NCI-H1092 (cell line): ENCODE data around the gene PRKAR1A.

Source experiments
- DNase-seq: peaks from one replicate; lab custom pipeline; 2025; lab: John Stamatoyannopoulos, UW

PRKAR1A gene

DNA sequence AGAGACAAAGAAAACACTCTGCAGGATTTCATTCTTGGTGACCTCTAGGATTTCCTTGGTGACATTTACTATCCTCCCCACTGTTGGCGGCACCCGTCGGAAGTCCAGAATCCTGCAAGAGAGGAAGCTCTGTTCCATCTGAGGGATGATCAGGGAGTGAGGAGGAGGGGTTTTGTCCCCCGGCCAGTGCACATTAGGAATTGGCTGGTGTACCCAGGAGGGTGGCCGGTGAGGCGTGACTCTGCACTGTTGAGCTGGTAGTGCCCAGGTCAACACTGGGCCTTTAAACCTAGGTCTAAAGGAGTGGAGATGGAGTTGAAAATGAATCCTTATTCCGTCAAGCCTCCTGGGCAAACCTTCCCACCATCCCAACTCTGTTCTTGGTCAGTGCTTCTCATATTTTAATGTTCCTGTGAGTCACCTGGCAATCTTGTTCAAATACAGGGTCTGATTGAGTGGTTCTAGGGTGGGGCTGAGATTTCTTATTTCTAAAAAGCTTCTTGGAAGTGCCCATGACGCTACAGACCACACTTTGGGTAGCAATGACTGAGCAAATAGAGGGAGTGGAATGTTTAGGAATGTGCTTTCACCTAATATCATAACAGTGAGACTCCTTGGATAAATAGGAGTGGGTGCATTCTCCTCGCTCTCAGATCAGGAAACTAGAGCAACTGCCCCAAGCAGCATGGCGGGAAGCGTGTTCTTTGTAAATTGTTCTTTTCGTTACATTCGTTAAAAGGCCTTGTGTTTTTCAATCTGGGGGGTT lies 30.7 kb downstream of the PRKAR1A start:
- no peak for DNase-seq

DNA sequence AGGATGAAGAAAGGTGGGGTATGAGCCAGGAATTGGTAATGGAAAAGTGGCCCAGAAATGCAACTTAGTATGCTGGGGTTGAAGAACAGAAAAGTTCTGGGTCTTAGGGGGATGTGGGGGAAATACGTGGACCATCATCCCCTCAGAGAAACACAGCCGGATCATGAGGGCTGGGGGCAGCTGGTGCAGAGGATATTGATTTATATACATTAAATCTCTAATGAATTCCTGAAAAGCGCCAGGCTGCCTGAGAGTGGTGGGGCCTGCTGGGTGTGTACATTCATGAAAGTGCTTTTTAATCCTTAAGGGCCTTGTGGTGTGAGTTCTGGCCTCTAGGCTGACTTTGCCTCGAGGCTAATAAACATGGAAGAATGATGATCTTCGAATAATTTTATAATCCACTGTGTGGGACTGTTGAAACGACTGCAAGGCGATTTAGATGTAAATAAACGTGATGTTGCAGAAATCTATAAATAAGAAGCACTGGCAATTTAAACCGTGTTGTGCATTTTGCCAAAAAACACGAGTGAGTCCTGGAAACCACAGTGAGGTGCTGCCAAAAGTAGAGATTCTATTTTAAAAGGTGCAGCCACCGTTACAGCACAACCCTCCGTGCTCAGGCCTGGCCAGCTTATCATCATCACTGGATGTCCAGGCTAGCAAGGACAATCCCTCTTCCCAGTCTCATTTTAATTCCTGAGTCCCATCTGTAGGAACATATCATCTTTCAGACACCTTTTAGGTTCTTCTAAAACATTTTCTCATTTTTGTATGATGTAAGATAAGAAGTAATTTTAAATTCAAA lies 32.1 kb downstream of the PRKAR1A start:
- no peak for DNase-seq

DNA sequence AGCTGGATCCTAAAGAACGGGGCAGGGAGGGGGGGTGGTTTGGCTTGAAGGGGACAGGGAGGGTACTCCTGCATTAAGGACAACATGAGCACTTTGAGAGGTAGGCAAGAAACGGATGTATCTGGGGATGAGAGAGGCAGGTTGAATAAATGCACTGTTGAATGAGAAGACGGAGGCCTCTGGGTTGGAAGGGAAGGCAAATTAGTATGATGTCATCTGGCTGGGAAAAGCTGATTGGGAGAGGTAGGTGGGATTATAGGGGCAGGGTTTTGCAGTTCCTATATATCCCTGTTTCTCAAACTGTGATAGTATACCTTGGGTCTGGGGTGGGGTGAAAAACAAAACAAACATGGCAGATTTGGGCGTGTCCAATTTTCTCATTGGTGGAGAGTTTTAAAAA lies 44.3 kb downstream of the PRKAR1A start:
- DNase-seq = no peak

DNA sequence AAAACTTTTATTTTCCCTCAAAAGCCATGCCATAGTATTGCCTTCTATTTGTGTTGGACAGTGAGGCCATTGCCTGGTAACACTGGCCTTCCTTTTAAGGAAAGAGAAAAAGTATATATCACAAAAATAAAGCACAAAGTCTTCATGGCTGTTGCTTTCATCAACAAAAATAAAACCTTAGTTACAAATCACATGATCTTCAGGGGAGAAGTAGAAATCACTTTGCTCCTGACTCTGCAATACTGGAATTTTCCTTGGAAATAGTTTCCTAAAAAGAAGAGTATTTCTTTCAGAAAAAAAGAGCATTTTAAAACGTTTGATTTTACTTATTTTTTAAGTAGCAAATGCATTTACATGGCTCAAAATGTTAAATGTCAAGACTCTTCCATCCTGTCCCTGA lies 47.1 kb downstream of the PRKAR1A start:
- DNase-seq = no peak

DNA sequence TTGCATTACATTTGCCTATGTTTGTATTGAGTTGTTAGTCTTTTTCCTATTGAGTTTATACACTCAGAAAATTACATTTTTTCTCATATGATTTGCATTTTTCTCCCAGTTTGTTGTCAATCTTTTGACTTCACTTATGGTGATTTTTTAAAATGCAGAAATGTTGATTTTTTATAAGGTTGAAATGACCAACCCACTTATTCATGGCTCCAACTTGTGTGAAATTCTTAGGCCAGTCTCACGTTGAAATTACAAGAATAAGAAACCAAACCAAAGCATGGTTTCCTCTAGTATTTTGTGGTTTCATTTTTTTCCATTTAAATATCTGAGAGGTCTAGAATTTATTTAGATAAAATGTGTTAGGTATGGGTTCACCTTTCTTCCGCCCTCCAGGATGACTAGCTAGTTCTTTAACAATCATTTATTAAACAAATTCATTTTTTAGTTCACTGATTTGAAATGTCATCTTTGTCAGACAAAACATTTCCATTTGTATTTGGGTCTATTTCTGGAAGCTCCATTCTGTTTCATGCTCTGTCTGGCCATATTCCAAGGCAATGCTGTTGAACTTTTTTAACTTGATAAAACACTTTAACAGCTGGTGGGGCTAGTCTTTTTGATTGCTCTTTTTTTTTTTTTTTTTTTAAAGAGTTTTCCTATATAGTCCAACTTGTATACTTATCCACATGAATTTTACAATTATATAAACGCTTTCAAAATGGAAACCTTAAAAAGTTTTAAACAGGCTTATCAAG lies 48.9 kb downstream of the PRKAR1A start:
- DNase-seq = no peak

DNA sequence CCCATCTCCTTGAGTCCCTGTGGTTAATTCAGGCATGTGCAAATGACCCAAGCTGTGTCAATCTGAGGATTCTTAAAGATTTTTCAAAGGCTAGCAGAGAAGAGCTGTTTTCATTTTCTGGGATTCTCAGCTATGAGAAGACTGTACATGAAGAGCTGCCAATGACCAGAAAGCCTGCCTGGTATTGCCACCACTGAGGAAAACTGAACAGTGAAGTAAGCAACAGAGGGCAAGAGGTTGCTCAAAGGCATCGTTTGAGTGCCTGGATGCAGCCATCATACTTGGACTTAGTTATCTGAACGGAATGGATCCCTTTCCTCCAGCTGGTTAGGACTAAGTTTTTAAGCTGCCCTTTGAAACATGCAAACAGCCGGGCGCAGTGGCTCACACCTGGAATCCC lies 50.5 kb downstream of the PRKAR1A start:
- DNase-seq = no peak

DNA sequence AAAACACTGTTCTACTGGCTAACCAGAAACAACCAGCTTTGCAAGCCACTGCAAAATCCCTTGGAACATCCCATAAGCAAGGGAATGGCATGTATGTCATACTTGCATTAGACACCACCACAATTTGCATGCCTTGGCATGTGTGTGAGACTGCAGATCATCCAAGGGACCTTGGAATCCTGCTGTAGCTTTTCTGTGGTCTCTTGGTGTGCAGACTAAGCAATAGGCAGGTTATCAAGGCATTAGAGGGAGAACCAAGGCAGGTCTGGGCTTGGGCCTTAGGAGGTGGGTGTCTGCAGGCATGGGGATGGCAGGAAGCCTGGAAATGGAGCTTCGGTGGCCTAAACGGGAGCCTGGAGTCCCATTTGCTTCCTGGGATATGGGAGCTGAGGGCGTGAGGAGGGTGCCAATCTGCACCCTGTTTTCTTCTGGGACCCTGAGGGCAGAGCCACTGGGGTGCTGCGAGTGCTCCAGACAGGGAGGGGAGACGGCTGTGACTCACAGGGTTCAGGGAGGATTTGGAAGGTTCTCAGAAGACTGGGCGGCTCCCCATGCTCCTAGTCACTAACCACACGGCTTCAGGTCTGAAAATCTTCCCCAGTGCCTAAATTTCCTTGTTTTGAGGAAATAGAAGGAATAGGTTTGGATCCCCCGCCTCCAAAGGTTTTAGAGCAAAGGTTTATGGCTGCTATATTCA lies 52.3 kb downstream of the PRKAR1A start:
- DNase-seq = no peak

DNA sequence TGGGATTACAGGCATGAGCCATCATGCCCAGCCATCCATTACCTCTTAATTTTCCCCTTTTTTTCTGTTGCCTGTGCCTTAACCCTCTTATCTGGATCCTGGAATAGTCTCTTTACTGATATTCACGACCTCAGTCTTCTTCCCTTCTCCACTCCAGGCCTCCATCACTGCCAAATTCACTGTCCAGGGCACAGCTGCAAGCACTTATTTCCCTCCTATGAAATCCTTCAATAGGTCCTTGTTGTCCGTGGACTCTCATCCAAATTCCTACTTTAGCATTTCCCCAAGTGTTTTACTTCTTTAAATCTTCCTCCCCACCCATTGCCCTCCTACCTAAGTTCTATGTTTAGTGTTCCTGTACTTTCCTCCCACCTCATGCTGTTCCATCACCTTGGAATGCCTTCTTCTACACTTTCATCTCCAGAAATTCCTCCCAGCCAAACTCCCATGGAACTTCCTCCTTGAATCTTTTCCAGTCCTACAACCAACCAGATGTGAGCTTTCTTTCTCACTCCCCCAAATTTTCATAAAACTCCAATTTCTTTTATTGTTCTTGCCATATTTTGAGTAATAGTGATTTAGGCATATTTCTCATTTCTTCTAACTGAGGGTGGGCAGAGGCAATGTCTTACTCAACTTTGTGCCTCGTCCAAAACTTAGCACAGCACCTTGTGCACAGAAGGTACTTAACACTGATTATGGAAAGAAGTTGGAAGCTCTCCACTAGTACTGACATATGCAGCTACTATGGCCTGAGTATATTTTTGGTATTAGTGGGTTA lies 53.6 kb downstream of the PRKAR1A start:
- DNase-seq = no peak

DNA sequence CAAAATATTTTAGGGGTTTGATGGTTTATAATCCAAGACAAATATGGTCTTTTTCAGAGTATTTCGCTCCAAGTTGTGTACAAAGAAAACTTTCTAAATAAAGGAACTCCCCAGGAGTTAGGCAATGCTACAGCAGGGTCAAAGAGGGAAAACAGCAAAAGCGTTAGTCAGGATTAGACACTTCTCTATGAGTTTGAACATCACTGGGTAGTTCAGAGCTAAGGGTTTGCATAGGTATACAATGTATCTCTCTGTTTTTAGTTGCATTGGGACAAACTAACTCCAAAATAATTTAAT lies 54.2 kb downstream of the PRKAR1A start:
- DNase-seq = no peak

DNA sequence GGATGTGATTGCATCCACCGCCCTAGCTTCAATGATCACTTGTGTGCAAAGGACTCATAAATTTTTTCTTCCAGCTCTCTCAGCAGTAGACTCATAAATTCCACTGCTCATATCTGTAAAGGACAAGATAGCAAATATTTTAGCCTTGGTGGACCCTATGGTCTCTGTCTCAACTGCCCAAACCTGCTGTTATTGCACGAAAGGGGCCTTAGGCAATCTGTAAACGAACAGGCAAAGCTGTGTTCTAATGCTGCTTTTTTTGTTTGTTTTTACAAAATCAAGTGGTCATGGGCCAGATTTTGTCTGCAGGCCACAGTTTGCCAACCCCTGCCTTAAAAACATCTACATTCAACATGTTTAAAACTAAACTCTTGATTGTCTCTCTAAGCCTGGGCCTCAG lies 54.8 kb downstream of the PRKAR1A start:
- no peak for DNase-seq

DNA sequence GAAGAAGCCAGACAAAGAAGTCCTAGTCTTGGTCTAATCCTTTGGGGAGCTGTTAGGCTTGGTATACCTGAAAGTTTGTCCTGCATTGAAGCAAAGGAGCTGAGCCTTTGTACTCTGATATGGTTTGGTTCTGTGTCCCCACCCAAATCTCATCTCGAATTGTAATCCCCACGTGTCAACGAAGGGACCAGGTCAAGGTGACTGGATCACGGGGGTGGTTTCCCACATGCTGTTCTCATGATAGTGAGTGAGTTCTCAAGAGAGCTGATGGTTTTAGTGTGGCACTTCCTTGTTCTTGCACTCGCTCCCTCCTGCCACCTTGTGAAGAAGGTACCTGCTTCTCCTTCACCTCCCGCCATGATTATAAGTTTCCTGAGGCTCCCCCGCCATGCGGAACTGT lies 55.4 kb downstream of the PRKAR1A start:
- no peak for DNase-seq

DNA sequence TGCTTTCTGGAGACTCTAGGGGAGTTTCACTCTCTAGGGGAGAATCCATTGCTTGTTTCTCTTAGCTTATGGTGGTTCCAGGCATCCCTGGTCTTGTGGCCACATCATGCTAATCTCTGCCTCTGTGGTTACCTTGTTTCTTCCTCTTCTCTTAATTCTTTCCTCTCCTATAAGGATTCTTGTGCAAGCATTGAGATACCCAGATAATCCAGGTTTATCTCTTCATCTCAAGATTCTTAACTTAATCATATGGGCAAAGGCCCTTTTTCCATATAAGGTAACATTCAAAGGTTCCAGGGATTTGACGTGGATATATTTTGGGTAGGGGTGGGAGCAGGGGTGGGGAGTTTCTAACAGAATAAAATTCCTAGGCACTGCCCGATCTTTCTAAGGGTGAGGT lies 56.4 kb downstream of the PRKAR1A start:
- DNase-seq = no peak

DNA sequence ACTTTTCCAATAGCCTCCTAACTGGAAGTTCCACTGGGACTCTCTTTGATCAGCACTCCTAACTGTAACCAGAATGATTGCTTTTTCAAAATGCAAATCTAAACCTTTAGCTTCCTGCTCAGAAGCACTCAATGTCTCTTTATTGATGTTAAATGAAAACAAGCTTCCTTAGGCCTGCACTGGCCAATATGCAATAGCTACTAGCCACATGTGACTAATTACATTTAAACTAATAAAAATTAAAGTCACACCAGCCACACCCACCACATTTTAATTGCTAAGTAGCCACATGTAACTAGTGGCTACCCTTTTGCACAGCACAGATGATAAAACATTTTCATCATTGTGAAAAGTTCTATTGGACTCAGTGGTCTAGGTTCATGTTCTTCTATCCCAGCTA lies 57.1 kb downstream of the PRKAR1A start:
- no peak for DNase-seq

DNA sequence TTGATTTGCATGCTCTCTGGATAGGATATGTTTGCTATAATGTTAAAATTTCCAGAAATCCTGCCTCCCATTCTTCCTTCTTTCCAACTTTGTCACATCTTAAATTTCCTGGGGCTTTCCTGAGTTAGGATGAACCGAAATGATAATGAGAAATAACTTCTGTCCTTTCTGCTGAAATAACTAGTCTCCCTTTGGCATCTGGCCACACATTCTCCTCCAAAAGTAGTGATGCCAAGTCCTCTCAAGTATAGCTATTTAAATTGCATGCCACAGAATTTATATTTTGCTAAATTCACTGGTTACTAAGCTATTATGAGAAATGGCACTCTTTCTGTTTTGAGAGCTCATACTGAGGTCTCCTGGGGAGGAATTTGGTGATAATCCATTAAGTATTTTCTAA lies 58.3 kb downstream of the PRKAR1A start:
- DNase-seq = no peak

DNA sequence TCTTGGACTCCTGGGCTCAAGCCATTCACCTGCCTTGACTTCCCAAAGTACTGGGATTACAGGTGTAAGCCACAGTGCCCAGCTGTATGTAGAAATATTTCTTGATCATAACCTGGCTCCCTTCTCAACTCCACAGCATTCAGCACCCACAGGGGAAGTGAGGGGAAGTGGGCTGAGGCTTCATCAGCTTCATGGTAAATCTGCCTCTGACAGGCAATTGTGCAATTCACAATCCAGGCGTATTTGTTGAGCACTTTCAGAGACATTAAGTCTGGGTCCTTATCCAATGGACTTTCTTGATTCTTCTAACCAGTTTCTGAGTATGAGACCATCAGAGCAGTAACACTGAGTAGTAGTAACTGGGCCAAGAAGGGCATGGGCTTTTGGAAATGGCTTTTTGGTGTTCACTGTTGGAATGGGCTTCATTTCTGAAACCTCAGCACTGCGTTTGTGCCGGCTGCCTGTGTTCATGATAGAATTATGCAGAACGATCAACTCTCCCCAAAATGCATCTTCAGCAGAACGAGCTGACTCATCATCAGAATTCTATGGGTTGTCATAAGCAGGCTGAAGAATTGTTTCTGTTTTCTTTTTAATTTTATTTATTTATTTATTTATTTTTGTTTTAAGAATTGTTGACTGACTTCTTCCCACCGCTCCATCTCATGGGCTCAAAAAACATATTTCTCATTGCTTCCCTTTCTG lies 60.1 kb downstream of the PRKAR1A start:
- DNase-seq = no peak

DNA sequence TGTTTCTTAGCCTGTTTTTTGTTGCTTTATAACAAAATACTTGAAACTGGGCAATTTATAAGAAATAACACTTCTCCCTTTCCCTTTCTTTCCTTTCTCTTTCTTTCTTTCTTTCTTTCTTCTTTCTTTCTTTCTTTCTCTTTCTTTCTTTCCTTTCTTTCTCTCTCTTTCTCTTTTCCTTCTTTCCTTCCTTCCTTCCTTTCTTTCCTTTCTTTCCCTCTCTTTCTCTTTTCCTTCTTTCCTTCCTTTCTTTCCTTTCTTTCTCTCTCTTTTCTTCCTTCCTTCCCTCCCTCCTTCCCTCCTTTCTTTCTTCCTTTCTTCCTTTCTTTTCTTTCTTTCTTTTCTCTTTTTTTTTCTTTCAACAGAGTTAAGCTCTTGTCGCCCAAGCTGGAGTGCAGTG lies 61.1 kb downstream of the PRKAR1A start:
- no peak for DNase-seq

DNA sequence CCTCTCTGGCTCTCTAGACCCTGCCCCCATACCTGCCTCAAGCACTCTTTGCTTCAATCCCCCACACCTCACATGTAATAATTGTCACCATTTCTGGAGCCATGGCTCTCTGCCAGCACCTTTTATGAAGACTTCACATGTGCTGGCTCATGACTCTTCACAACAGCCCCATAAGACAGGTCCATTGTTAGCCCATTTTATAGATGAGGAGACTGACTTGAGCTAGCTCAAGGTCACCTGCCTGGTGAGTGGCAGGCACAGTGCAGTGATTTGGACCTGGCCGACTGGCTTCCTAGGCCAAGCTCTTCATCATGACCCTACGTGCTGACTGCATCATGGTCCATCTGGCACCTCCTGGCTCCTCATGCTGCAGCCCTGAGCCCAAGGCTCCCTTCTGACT lies 63.9 kb downstream of the PRKAR1A start:
- DNase-seq = no peak

DNA sequence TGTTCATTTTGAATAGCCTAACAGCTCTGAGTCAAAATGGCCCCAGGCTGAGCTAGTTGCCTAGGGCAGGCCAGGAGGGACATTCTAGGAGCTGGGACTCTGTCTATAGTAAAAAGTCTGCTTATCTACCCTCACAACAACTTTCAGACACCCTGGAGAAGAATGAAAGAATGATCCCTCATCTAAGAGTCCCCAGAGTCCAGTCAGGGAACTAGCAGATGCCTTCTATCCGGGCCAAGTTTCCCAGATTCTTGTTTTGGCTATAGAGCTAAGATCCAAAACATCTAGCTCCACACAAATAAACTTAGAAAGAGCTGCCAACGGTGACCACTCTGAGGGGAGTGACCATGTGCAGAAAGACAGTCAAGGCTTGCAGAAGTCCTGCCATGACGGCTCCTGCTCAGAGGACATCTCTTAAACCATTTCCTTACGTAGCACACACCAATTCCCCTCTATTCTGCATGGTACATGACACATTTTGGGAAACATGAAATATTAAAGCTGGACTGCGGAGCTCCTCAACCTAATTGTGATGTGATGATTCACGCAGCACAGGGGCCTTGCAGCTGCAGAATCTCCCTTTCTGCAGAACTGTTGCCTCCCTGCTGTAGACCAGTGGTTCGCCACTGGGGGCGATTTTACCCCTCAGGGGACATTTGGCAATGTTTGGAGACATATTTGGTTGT lies 64.7 kb downstream of the PRKAR1A start:
- no peak for DNase-seq

DNA sequence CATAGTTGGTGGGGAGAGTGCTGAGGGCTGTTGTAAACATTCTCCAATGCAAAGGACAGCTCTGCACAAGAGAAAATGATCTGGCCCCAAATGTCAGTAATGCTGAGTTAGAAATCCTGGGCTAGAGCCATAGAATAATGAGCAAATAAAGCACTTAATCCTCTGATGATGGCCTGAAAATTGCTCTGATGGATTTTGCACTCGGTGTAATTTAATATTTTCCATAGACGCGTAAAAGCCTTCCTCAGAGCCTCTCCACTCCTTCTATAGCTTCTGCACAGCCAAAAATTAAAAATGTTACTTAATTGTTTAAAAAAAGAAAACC lies 65.2 kb downstream of the PRKAR1A start:
- DNase-seq = peak; percentile 27

DNA sequence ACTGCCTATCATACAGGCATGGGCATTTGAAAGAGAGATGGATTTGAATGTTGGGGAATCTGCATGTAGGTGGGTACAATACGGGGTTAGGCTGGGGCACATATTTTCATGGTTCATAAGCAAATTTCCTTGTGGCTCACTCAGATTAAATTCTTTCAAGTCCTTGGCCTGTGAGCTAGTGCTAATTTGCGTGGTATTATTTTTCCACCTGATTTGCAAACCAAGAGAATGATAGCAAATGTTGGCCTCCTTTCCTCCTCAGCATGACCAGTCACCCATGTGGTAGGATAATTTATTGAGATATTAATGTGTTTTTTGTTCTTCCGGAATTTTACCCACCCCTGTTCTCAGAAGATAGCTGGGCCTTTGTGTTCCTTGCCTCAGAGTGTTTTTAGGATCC lies 66.0 kb downstream of the PRKAR1A start:
- DNase-seq = no peak
